HUDEP-2 (cell line): ENCODE measurements around the gene RND2.
"Not testable (repeated sequence)": the region's sequence is repeated elsewhere in the genome, so short reads cannot be mapped to it uniquely, and the experiment has no call there.

ENCODE experiments used
- DNase-seq, 76 experiments: peaks; one replicate each; lab custom pipeline; 2025; ENCODE audit not compliant: unreplicated experiment in 76 of 76; lab: John Stamatoyannopoulos, UW

Gene RND2

DNA sequence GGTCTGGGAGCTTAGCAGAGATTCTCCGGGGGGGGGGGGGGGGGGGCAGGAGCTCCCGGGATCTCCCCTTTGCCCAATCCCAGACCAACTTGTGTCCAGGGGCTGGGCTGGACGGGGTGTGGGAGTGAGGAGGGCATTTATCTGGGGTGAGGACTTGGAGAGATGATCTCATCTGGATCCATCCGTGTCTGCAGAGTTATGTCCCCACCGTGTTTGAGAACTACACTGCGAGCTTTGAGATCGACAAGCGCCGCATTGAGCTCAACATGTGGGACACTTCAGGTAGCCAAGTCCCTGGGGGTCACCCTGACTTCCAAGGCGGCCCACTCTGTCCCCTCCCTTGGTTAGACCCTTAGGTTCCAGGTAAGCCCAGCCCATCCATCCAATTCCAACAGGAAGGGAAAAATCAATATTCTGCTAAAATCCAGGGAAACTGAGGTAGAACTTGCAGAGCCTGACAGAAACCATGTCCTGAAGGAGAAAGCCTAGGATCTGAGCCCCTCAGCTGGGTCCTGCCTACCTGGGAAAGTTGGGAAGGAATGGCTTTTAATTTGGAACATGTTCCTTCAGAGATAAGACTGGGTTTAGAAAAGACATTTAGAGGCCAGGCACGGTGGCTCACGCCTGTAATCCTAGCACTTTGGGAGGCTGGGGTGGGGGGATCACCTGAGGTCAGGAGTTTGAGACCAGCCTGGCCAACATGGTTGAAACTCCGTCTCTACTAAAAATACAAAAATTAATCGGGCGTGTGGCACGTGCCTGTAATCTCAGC is 921 bp downstream of the RND2 start:
- DNase-seq = no peak

DNA sequence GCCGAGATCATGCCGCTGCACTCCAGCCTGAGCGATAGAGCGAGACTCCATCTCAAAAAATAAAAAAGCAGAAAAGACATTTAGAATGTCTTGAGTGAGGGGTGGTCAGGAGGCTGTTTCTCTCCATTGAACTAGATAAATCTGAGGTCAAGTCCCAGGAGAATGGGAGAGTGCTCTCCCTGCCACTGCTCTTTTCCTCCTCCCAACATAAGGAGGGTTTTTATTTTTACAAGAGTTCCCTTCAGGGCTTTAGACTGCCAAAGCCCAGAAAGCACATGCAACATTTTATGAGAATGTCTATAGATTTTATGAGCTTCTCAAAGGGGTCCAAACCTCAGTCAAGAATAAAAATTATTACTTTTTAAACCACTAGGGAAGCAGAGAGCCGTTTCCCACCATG is 1.6 kb downstream of the RND2 start:
- no peak for DNase-seq

DNA sequence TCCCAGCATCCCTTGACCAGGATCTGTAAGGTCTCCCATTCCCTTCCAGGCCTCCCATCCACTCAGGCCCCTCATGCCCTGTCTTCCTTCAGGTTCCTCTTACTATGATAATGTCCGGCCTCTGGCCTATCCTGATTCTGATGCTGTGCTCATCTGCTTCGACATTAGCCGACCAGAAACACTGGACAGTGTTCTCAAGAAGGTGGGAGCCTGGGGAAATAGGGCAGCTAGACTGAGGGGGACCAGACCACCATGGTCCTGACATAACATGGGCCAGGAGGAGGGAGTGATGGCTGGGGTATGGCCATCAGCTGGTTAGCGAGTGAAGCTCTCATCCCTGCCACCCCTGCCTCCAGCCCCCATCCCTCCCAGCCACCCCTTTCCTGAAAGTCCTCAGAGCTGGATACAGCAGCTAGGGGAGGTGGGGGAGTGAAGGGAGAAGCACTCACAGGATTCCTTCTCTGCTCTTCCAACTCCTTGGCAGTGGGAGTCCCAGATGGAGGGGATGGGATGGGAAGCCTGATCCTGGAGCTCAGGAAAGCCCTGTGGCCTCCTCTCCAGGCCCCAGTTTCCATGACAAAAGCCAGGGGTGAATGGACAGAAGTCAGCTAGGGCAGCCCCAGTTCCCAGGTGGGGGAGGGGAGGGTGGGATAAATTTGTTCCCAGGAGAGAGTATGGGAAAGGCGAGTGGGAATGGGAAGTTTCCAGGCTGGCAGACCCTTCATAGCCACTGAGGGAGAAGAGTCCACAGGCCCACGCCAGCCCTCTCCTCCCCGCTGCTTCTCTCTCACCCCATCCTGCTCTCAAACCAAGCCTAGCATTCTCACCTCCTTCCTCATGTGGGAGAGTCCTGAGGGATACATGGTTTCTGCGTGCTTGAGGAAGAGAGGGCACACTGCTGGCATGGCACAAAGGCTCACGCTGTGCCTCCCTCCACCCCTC is 2.3 kb downstream of the RND2 start:
- no peak for DNase-seq

DNA sequence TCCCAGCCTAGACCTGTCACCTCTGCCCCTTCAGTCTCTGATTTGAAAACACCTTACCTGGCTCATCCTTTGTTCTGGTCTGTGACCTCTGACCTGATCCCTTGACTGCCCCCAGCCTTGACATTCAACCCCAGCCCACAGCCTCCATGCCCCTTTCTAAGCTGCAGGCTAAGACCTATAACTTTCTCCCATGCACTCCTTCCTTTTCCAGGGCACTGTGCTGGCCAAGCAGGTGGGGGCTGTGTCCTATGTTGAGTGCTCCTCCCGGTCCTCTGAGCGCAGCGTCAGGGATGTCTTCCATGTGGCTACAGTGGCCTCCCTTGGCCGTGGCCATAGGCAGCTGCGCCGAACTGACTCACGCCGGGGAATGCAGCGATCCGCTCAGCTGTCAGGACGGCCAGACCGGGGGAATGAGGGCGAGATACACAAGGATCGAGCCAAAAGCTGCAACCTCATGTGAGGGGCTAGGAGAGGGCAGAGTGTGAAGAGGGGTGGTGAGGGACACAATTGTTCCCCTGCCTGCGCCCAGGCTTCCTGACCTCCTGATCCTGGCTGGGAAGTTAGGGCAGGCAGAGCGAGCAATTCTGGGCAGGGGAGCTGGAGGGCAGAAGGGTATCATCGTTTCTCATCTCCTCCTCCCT is 3.3 kb downstream of the RND2 start:
- no peak for DNase-seq

DNA sequence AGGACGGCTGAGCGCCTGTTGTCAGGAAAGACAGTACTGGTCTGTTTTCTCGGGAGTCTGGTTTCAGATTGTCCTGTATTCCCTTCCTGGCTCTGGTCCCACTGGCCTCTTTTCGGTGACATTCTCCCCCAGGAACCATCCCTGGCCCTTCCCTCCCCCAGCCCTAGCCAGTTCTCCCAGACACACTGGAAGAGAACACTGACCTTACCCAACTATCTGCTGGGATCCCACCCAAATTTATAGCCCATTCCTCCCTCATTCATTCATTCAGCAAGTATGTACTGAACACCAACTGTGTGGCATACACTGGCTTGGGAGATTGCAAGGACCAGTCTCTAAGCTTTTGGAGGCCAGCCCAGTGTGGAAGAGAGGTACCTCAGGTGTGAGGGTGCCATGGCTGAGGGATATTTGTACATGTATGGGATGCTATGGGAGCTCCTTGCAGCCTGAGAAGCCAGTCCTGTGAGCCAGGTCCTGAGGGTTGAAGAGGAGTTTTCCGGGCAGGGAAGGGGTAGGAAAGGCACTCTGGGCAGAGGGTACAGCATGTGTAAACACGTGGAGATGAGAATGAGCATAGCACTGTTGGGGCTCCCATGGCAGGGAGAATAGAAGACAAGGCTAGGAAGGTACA is 5.2 kb downstream of the RND2 start:
- DNase-seq = no peak

DNA sequence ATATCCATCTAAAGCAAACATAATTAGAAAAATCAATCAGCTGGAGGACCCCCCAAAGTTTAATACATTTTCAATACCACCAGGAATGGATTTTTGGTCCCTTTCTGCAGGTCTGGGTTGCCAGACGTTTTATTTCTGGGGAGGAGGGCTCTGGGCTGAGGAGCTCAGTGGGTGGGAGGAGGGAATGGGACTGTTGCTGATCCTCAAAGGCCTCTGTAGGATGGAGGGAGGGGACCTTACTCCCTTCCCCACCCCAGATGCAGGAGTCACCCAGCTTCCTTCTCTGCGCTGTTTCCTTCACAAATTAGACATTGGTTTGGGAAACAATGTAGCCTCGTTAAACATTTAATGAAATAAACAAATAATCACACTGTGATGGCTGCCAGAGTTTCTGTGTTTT is 6.6 kb downstream of the RND2 start:
- no peak for DNase-seq

DNA sequence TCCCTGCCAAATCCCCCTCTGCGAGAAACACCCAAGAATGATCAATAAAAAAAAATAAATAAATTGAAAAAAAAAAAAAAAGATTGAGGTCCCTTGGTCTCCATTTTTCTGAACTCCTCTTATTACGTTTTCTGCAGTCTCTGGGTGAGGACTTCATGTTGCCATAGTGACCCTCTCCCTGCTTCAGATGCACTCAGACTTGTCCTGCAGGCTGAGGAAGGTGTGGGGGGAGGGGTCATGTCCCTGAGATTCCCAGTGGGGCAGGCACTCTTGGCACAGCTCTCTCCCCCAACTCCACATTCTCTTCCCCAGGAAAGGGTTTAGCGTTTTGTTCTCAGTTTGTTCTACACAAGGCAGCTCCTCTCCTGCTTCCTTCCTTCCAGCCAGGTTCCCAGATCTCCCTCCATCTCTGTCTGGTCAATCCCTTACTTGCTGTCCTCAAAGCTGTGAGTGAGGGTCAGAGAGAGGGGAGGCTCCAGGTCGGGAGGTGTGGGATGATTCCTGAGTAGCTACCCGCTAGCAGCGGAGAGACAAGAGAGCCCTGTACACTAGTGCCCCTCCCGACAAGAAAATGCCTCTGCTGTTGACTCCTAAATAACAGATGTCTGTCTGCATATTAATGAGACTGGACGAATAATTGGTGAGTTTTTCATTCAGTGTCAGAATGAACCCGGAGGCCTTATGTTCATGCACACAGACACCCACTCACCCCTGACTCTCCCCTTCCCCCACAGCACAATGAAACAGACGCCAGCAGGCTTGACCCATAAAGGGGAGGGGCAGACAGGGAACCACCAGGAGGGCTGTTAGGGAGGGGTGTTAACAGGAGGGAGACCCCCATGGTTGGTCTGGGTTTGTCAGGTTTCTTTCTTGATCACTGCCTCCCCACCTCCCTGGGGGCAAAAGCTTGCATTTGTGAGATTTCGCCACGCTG is 9.2 kb downstream of the RND2 start:
- no peak for DNase-seq

DNA sequence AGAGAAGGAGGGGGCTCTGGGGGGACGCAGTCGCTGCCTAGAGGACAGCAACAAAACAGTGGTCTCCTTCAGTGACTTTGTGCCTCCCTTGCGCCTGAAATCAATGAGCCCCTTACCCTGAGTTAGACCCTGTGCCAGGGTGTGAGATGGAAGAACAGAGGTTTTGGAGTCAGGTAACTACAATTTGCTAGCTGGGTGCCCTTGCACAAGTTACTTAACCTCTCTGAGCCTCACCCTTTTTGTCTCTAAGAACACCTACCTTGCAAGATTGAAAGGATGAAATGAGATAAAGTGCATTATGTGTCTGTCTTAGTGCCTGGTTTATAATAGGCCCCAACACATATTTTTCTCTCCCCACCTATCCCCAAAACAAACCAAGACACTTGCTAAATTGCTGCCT is 9.9 kb downstream of the RND2 start:
- DNase-seq = no peak

DNA sequence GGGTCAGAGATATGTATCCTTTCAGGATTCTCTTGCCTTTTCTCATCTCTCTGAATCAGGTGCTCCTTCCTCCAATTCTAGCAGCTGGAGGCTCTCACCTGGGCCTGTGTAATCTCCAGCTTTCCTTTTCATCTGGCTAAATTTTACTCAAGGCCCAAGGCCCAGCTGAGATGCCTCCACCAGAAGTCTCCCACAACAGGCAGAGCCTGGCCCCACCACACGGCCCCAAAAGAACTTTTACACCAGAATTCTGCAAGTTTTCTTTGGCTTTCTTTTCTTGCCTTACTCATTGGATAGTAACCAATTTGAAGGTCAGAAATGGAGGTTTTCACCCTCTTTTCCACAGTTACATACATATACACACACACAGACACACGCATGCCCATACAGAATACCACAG is 14.6 kb downstream of the RND2 start:
- no peak for DNase-seq

DNA sequence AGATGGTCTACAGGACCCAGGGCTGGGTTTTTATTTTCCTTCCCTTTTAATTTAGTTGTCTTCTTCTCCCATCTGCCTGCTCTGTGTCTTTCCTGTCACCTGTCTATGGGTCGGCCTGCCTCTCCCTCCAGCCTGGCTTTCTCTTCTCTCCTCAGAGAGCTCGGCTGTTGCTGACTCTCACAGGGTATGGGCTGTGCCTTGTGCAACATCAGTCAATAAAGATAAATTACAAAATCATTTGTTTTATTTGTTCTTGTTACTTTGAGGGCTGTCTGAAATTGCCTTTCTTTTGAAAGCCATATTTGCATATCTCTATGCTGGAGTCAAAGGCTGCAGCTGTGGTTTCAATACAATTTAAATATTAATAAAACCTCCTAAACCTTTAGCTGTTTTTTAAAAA is 15.6 kb downstream of the RND2 start:
- DNase-seq = no peak

DNA sequence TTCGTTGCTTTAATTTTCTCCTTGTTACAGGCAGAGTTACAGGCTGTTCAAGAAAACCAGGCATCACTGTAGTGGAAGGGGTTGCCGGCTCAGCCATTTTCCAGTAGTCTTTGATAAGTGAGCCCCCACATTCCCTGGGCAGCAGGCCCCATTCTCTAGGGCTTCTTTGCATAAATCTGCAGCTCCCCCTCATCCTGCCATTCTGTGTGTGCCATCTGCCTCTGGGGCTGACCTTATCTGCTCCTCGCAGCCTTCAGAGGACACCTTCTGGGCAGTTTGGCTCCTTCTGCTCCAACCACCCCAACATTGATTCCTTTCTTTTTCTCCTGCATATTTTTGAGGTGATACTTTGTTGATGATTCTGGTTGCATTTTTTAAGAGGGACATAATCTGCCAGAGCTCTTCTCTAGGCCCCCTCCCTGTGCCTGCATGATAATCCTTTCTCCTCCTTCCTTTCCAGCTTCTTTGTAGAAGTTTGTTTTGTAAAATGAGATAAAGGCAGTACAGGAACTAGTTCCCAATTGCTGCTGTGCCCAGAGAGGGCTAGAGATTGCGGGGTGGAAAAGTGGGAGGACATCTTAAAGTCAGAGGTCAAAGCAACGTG is 17.1 kb downstream of the RND2 start:
- peak in 32 of 76 experiments; percentile 3 to 50 (median 20) for DNase-seq

DNA sequence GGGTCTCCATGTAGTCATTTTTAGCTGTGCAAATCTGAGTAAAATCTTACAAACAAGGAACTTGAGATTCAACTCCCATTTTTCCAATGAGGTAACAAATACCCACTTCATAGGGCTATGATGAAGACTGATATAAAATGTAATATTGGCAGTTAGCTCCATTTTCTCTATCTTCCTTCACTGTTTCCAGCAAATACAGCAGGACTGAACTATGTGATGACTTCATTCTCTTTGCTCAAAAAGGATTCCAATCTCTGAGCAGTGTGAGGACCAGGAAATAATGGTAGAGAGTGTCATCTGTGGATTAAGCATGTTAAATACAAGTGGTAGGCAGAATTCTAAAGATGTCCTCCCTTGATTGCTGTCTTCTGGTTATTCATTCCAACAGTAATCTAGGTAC is 18.3 kb downstream of the RND2 start:
- no peak for DNase-seq

DNA sequence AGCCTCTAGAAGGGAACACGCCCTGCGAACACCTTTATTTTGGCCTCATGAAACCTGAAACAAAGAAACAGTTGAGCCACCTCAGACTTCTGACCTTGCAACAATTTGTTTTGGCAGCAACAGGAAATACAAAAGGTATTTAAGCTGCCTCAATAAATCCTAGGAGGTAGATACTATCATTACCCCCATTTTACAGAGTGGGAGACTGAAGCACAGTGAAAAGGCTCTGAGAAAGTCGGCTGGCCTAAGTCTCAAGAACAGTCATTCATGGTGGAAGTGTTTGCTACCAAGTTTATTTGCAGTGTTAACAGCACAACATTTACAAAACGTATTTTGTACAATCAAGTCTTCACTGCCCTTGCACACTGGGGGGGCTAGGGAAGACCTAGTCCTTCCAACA is 19.0 kb downstream of the RND2 start:
- no peak for DNase-seq

DNA sequence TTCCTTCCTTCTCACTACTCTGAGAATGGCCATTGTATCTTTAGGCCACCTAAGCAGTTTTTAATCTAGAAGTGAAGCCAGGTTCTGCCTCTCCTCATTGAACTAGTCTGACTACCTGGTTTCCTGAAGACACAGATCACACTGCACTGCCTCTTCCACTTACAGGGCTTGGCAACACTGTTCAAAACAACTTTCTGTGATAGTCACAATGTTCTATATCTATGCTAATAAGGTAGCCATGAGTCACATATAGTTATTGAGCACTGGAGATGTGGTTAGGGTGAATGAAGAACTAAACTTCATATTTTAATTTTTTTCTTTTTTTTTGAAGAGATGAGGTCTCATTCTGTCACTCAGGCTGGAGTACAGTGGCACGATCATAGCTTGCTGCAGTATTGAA is 26.9 kb downstream of the RND2 start:
- DNase-seq = no peak

DNA sequence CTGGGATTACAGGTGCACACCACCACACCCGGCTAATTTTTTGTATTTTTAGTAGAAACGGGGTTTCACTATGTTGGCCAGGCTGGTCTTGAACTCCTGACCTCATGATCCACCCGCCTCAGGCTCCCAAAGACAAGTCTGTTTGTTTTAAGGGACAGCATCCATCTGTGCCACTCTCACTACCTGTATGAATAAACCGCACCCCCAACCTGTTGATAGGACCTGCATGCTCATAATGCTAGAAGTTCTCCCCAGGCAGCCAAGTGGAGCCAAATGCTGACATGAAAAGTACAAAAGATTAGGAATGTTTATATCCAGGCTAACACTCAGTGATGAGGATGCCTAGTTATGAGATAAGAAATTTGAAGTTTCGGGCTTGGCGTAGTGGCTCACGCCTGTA is 28.0 kb downstream of the RND2 start:
- DNase-seq = not testable (repeated sequence)

DNA sequence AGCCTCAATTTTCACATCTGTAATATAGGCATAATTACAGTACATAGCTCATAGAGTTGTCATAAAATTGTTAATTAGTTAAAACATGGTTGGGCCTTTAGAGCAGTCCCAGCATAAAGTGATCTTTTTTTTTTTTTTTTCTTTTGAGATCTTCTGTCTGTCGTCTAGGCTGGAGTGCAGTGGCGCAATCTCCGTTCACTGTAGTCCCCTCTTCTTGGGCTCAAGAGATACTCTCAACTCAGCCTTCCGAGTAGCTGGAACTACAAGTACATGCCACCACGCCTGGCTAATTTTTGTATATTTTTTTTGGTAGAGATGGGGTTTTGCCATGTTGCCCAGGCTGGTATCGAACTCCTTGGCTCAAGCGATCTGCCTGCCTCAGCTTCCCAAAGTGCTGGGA is 31.0 kb downstream of the RND2 start:
- DNase-seq = no peak

DNA sequence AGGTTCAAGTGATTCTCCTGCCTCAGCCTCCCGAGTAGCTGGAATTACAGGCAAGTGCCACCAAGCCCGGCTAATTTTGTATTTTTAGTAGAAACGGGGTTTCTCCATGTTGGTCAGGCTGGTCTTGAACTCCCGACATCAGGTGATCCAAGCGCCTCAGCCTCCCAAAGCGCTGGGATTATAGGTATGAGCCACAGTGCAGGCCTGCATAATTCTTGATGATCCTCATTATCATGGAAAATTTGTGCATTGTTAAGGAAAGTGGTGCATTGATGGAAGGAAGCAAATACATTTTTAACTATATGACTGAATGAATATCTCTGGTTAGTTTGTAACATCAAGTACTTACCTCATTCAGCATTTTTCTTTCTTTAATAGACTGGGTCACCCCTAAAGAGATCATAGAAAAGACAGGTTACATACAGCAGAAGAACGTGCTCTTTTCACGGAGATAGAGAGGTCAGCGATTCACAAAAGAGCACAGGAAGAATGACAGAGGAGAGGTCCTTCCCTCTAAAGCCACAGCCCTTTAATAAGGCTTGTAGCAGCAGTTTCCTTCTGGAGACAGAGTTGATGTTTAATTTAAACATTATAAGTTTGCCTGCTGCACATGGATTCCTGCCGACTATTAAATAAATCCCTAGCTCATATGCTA is 38.1 kb downstream of the RND2 start:
- DNase-seq = no peak

DNA sequence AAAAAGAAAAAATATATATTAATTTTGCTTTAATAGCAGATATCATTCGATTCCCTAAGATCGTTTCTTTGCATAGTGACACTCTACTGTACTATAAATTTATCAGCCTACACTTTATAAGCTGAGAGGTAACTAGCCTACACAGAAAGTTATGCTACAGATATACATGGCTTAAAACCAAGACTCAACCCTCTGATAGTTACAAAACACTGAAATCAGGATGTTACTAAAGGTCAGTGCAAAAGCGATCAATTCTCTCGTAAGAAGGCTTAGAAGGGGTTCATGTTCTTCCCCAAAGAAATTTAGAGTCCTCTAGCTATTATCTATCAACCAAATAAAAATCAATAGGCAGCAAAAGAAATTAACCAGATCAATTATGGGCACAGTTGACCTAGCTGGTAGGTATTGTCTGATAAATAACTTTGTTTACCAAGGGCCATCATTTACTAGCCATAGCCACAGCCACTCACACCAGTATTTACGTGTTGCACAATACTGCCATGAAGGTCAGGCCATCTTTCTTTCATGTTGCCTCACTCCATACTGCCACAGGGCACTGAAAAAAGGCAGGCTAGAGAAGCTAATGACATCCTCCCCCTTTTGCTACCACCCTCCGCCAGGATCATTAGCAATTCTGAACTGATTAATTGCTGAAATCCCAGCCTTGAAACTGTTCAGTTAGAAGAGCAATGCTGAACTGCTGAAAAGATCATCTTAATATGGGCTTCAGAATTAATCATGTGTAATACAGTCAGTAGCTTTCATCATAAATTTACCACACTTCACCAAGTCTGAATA is 43.7 kb downstream of the RND2 start:
- DNase-seq = no peak
